Measurements from ENCODE around the gene NDUFB2.
"Not testable (repeated sequence)": the region's sequence is repeated elsewhere in the genome, so short reads cannot be mapped to it uniquely, and the experiment has no call there.

NDUFB2 gene

GRCh38 chr7:140675726-140676125 is 20.8 kb upstream of the NDUFB2 start:
- ChIA-PET CTCF (interaction anchor here (0.6 kb wide), 1 partner anchor 201 kb away, joined by 3 read pairs; no protein-coding TSS in a partner anchor), POLR2A (ENCODE audit: low non-redundant PET) (no interaction called here)
- DNase-seq (ENCODE audit: low spot score): no peak
- TF ChIP-seq CTCF (conservative IDR thresholded peaks at IDR 0.05; ENCODE audit: low read depth): no peak
- H3K27ac ChIP-seq: no peak overlapping the region

GRCh38 chr7:140676306-140676705 is 20.2 kb upstream of the NDUFB2 start:
- POLR2A ChIA-PET (ENCODE audit: low non-redundant PET): no interaction called here
- no peak for TF ChIP-seq CTCF (conservative IDR thresholded peaks at IDR 0.05; ENCODE audit: low read depth)
- CTCF ChIA-PET: interaction anchor here (0.6 to 0.7 kb wide), 2 partner anchors 201 to 693 kb away, joined by 3 to 5 read pairs; no protein-coding TSS in a partner anchor
- H3K27ac ChIP-seq: no peak overlapping the region
- DNase-seq (ENCODE audit: low spot score): no peak

GRCh38 chr7:140676956-140677355 is 19.6 kb upstream of the NDUFB2 start:
- CTCF ChIA-PET: interaction anchor here (0.7 kb wide), 1 partner anchor 693 kb away, joined by 5 read pairs; no protein-coding TSS in a partner anchor
- H3K27ac ChIP-seq; POLR2A ChIA-PET (ENCODE audit: low non-redundant PET); DNase-seq (ENCODE audit: low spot score): not testable (repeated sequence)

GRCh38 chr7:140677496-140677895 is 19.0 kb upstream of the NDUFB2 start:
- no peak overlapping the region for H3K27ac ChIP-seq
- TF ChIP-seq CTCF (conservative IDR thresholded peaks at IDR 0.05; ENCODE audit: low read depth): no peak
- POLR2A ChIA-PET (ENCODE audit: low non-redundant PET): no interaction called here
- no peak for DNase-seq (ENCODE audit: low spot score)
- CTCF ChIA-PET: no interaction called here

- no peak for TF ChIP-seq CTCF (conservative IDR thresholded peaks at IDR 0.05; ENCODE audit: low read depth)
- H3K27ac ChIP-seq: no peak overlapping the region
- CTCF ChIA-PET: no interaction called here
- POLR2A ChIA-PET (ENCODE audit: low non-redundant PET): no interaction called here
- DNase-seq (ENCODE audit: low spot score): no peak
These were observed 18.3 kb upstream of the NDUFB2 start for GRCh38 chr7:140678081-140678815.

- no peak overlapping the region for H3K27ac ChIP-seq
- ChIA-PET POLR2A (ENCODE audit: low non-redundant PET) (no interaction called here), CTCF (no interaction called here)
- no peak for DNase-seq (ENCODE audit: low spot score)
- no peak for TF ChIP-seq CTCF (conservative IDR thresholded peaks at IDR 0.05; ENCODE audit: low read depth)
These were observed 17.7 kb upstream of the NDUFB2 start for GRCh38 chr7:140678816-140679130.

GRCh38 chr7:140679186-140679585 is 17.3 kb upstream of the NDUFB2 start:
- H3K27ac ChIP-seq: no peak overlapping the region
- CTCF ChIA-PET: no interaction called here
- TF ChIP-seq CTCF (conservative IDR thresholded peaks at IDR 0.05; ENCODE audit: low read depth): no peak
- POLR2A ChIA-PET (ENCODE audit: low non-redundant PET): no interaction called here
- DNase-seq (ENCODE audit: low spot score): no peak

All from RWPE1 (cell line).